ENCODE results near the gene TSHR. TPM values are rescaled to one million over a fixed set of nuclear protein-coding genes. Genes with fewer than 3 reads are reported as not detected.

TSHR gene
- total RNA-seq, 3 donors from 2014 or later (not counting 1 experiment from before 2014, with no cell fraction given), result 0.80 TPM; not detected in 2

DNA sequence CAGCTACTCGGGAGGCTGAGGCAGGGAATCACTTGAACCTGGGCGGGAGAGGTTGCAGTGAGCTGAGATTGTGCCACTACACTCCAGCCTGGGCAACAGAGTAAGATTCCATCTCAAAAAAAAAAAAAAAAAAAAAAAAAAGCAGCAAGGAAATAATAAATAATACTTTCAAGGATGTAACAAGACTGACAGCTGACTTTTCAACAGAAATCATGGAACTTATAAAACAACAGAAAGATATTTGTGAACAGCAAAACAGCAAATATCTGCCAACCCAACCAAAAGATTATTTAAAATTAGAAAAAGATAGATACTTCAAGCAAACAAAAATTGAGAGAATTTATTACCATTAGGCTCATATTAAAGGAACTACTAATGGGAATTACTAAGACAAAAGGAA lies 115.1 kb downstream of the TSHR start:
- no peak overlapping the region for H3K4me3 ChIP-seq (ENCODE audit: low read length)
- no peaks in the 10 kb centered on the region for H3K36me3 ChIP-seq (ENCODE audit: control insufficient read depth, insufficient read depth, low read length)
- Mint-ChIP-seq H3K27ac (no peak overlapping the region), H3K27me3 (ENCODE audit: low read depth in 2 of 2) (peaks cover 0 to 4% of the 10 kb centered on the region in 2 donors), H3K4me1 (no peaks in the 10 kb centered on the region), H3K36me3 (peaks cover 12% of the 10 kb centered on the region), H3K9me3 (peaks cover 4 to 7% of the 10 kb centered on the region in 2 donors), H3K4me3 (no peak overlapping the region)
- H3K27ac ChIP-seq (ENCODE audit: low read length), result no peak overlapping the region
- H3K4me1 ChIP-seq (ENCODE audit: control insufficient read depth, insufficient read depth, low read length), result no peaks in the 10 kb centered on the region
- peaks cover 5% of the 10 kb centered on the region for H3K9me3 ChIP-seq (ENCODE audit: control insufficient read depth, insufficient read depth, low read length)
- DNase-seq (no peak), ATAC-seq (no peak)
- intact Hi-C loops (cut with micrococcal nuclease), result no loop called here
- H3K27me3 ChIP-seq (ENCODE audit: control insufficient read depth, insufficient read depth, low read length), result peaks cover 2% of the 10 kb centered on the region
- TF ChIP-seq, protein P1, sequence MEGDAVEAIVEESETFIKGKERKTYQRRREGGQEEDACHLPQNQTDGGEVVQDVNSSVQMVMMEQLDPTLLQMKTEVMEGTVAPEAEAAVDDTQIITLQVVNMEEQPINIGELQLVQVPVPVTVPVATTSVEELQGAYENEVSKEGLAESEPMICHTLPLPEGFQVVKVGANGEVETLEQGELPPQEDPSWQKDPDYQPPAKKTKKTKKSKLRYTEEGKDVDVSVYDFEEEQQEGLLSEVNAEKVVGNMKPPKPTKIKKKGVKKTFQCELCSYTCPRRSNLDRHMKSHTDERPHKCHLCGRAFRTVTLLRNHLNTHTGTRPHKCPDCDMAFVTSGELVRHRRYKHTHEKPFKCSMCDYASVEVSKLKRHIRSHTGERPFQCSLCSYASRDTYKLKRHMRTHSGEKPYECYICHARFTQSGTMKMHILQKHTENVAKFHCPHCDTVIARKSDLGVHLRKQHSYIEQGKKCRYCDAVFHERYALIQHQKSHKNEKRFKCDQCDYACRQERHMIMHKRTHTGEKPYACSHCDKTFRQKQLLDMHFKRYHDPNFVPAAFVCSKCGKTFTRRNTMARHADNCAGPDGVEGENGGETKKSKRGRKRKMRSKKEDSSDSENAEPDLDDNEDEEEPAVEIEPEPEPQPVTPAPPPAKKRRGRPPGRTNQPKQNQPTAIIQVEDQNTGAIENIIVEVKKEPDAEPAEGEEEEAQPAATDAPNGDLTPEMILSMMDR (IDR thresholded peaks at IDR 0.05), result no peak
- 88% methylated on average over 1 of the region's 2 CpGs for WGBS (ENCODE audit: insufficient coverage)

DNA sequence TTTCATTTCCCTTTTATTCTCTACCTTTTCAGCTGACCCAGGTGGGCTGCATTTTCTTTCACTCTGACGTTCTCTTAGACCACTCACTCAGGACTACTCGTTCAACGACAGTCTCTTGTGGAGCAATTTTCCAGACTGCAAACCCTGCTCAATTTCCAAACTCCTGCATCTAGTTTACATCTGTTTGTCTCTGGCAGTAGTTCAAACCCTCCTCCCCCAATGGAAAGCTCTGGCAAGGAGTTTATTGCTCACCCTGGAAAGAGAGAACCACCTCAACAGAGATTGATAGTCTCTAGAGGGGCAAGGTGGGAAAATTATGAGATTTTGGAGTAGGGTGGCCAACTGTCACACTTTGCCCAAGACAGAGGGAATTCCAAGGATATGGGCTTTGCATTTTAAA lies 130.2 kb downstream of the TSHR start:
- no peak for DNase-seq
- Histone ChIP-seq H3K9me3 (ENCODE audit: control insufficient read depth, insufficient read depth, low read length) (no peaks in the 10 kb centered on the region), H3K4me3 (ENCODE audit: low read length) (no peak overlapping the region), H3K36me3 (ENCODE audit: control insufficient read depth, insufficient read depth, low read length) (no peaks in the 10 kb centered on the region), H3K27ac (ENCODE audit: low read length) (no peak overlapping the region), H3K27me3 (ENCODE audit: control insufficient read depth, insufficient read depth, low read length) (no peaks in the 10 kb centered on the region), H3K4me1 (ENCODE audit: control insufficient read depth, insufficient read depth, low read length) (no peaks in the 10 kb centered on the region)
- H3K4me1 Mint-ChIP-seq, result no peaks in the 10 kb centered on the region
- no peaks in the 10 kb centered on the region for H3K9me3 Mint-ChIP-seq
- peaks cover 8 to 12% of the 10 kb centered on the region in 2 donors for H3K27me3 Mint-ChIP-seq (ENCODE audit: low read depth in 2 of 2)
- intact Hi-C loops (cut with micrococcal nuclease), result no loop called here
- no peaks in the 10 kb centered on the region for H3K36me3 Mint-ChIP-seq
- no peak overlapping the region for H3K4me3 Mint-ChIP-seq
- ATAC-seq, result no peak
- 88% methylated on average over 3 of the region's 3 CpGs for WGBS (ENCODE audit: insufficient coverage)
- TF ChIP-seq, protein P1 (IDR thresholded peaks at IDR 0.05), result no peak
- H3K27ac Mint-ChIP-seq, result no peak overlapping the region

DNA sequence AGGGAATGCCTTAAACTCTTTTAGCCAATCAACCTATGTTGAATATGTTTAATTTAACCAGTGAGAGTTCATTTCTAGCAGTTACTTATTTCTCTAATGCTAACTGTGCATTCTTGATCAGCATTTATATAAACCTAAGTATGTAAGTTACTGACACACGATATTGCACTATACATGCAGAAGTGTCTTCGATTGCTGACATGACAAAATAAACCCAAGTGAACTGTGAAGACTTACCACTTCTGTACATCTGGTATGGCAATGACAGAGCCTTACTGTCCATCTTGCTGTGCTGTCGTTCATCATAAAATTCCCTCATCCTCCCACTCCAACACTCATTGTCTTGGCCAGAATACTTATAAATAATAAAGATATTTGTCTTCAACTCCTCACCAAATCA lies 131.8 kb downstream of the TSHR start:
- Mint-ChIP-seq H3K27ac (no peak overlapping the region), H3K9me3 (no peaks in the 10 kb centered on the region), H3K4me3 (no peak overlapping the region), H3K4me1 (no peaks in the 10 kb centered on the region), H3K36me3 (no peaks in the 10 kb centered on the region), H3K27me3 (ENCODE audit: low read depth in 2 of 2) (peaks cover 8 to 19% of the 10 kb centered on the region in 2 donors)
- WGBS (ENCODE audit: insufficient coverage), result 63% methylated on average over 3 of the region's 3 CpGs
- Histone ChIP-seq H3K4me1 (ENCODE audit: control insufficient read depth, insufficient read depth, low read length) (no peaks in the 10 kb centered on the region), H3K27ac (ENCODE audit: low read length) (no peak overlapping the region), H3K27me3 (ENCODE audit: control insufficient read depth, insufficient read depth, low read length) (no peaks in the 10 kb centered on the region), H3K4me3 (ENCODE audit: low read length) (no peak overlapping the region), H3K36me3 (ENCODE audit: control insufficient read depth, insufficient read depth, low read length) (no peaks in the 10 kb centered on the region), H3K9me3 (ENCODE audit: control insufficient read depth, insufficient read depth, low read length) (no peaks in the 10 kb centered on the region)
- intact Hi-C loops (cut with micrococcal nuclease), result no loop called here
- no peak for DNase-seq
- ATAC-seq, result no peak
- TF ChIP-seq, protein P1 (IDR thresholded peaks at IDR 0.05), result no peak

DNA sequence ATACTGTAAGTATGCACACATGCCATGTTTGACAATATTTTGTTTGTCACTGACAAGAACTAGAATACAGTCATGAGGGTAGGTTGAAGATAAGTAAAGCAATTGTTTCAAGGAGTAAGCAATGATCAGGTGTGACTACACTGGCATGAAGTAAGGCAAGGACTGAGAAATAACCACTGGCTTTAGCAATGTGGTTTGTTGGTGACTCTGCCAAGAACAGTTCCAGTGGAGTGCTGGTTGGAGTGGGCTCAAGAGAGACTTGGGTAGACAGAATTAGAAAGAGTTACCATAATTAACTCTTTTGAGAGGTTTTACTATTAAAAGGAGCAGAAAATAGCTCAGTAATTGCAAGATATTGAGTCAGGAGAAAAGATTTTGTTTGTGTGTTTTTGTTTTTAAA lies 135.7 kb downstream of the TSHR start:
- Histone ChIP-seq H3K27me3 (ENCODE audit: control insufficient read depth, insufficient read depth, low read length) (no peaks in the 10 kb centered on the region), H3K27ac (ENCODE audit: low read length) (no peak overlapping the region), H3K4me3 (ENCODE audit: low read length) (no peak overlapping the region), H3K36me3 (ENCODE audit: control insufficient read depth, insufficient read depth, low read length) (no peaks in the 10 kb centered on the region), H3K4me1 (ENCODE audit: control insufficient read depth, insufficient read depth, low read length) (no peaks in the 10 kb centered on the region), H3K9me3 (ENCODE audit: control insufficient read depth, insufficient read depth, low read length) (no peaks in the 10 kb centered on the region)
- TF ChIP-seq, protein P1 (IDR thresholded peaks at IDR 0.05), result no peak
- Mint-ChIP-seq H3K4me3 (no peak overlapping the region), H3K27ac (no peak overlapping the region), H3K9me3 (no peaks in the 10 kb centered on the region), H3K27me3 (ENCODE audit: low read depth in 2 of 2) (peaks cover 3 to 19% of the 10 kb centered on the region in 2 donors), H3K36me3 (no peaks in the 10 kb centered on the region), H3K4me1 (no peaks in the 10 kb centered on the region)
- DNase-seq (no peak), ATAC-seq (no peak)
- intact Hi-C loops (cut with micrococcal nuclease), result no loop called here
